Cardiac muscle cell (in vitro differentiated cells and primary cell): ENCODE measurements around the gene HMGN4. TPM values are rescaled to one million over a fixed set of nuclear protein-coding genes. Genes with fewer than 3 reads are reported as not detected.
"Not testable (repeated sequence)": the region's sequence is repeated elsewhere in the genome, so short reads cannot be mapped to it uniquely, and the experiment has no call there.

Experiments
- DNase-seq, 2 donors: peaks; one replicate each; pipeline versions ENCODE4 v3.0.0 to v3.0.0-alpha.2; 2010 to 2017; ENCODE audit warnings: low read depth in 1 of 2, low spot score in 1 of 2
- H3K27ac ChIP-seq: fragments of 200-600 bp; sonication (generic); 2 replicates; pipeline ENCODE4 v1.5.1; 2016
- H3K27me3 ChIP-seq: fragments of 200-600 bp; sonication (generic); 2 replicates; pipeline ENCODE4 v1.6.0; 2016; ENCODE audit warnings: control low read depth
- H3K36me3 ChIP-seq: fragments of 200-600 bp; sonication (generic); 2 replicates; pipeline ENCODE4 v1.5.1; 2016; ENCODE audit warnings: control low read depth
- H3K4me1 ChIP-seq: fragments of 200-600 bp; sonication (generic); 2 replicates; pipeline ENCODE4 v1.8.1; 2017; ENCODE audit warnings: low read depth, mild to moderate bottlenecking, mixed run types
- H3K4me3 ChIP-seq: fragments of 200-600 bp; sonication (generic); 2 replicates; pipeline ENCODE4 v1.5.1; 2016; ENCODE audit warnings: mild to moderate bottlenecking
- H3K9me3 ChIP-seq: fragments of 200-600 bp; sonication (generic); 2 replicates; pipeline ENCODE4 v1.5.1; 2017; ENCODE audit warnings: low read depth, mild to moderate bottlenecking, control low read depth
- polyA plus RNA-seq: library from polyadenylated mRNA; unstranded; fragments of >200 nt; fragmentation: Nextera tagmentation; extraction: Ambion mirVana; gene quantifications from 2 replicates; pipeline ENCODE4 v1.2.1, GENCODE V29; 2016
- total RNA-seq: library from RNA; depleted of rRNA; stranded (reverse); fragments of >200 nt; gene quantifications from 2 replicates; pipeline ENCODE4 v1.2.3, GENCODE V29; 2016
- TF ChIP-seq, protein P1 (sequence below): IDR thresholded peaks from 2 replicates; pipeline ENCODE4 v1.5.1; 2012; ENCODE audit warnings: low read depth, mild to moderate bottlenecking, low read length

HMGN4 gene
- total and polyA plus RNA-seq, 2 experiments from 2014 or later, result 54.7 to 57.1 TPM

DNA sequence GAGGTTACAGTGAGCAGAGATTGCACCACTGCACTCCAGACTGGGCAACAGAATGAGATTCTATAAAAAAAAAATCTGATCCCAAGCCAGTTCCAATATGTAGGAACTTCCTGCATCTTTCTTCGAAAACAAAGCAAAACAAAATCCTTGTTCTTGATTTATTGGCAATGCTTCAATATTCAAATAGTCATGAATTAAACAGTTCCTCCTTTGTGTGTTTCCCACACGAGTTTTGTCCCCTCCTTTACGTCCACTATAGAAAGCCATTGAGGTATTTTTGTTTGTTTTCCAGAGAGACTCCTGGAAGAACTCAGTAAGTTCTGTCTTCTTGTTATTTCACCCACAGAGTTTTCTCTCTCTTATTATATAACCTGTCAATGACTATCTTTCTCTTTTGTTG is 30.5 kb upstream of the HMGN4 start:
- H3K9me3 ChIP-seq, result no peaks in the 10 kb centered on the region
- TF ChIP-seq, protein P1, sequence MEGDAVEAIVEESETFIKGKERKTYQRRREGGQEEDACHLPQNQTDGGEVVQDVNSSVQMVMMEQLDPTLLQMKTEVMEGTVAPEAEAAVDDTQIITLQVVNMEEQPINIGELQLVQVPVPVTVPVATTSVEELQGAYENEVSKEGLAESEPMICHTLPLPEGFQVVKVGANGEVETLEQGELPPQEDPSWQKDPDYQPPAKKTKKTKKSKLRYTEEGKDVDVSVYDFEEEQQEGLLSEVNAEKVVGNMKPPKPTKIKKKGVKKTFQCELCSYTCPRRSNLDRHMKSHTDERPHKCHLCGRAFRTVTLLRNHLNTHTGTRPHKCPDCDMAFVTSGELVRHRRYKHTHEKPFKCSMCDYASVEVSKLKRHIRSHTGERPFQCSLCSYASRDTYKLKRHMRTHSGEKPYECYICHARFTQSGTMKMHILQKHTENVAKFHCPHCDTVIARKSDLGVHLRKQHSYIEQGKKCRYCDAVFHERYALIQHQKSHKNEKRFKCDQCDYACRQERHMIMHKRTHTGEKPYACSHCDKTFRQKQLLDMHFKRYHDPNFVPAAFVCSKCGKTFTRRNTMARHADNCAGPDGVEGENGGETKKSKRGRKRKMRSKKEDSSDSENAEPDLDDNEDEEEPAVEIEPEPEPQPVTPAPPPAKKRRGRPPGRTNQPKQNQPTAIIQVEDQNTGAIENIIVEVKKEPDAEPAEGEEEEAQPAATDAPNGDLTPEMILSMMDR, result no peak
- no peak overlapping the region for H3K4me3 ChIP-seq
- no peak for DNase-seq
- no peaks in the 10 kb centered on the region for H3K36me3 ChIP-seq
- H3K27ac ChIP-seq, result no peak overlapping the region
- H3K4me1 ChIP-seq, result no peaks in the 10 kb centered on the region
- H3K27me3 ChIP-seq, result peaks cover 19% of the 10 kb centered on the region

DNA sequence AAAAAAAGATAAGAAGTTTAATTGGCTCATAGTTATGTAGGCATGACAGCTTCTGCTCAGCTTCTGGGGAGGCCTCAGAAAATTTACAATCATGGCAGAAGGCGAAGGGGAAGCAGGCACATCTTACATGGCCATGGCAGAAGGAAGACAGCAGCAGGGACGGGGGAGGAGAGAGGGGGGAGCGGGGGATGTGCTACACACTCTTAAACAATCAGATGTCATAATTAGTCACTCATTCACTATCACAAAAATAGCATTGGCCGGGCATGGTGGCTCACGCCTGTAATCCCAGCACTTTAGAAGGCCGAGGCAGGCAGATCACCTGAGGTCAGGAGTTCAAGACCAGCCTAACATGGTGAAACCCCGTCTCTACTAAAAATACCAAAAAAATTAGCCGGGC is 27.1 kb upstream of the HMGN4 start:
- H3K9me3 ChIP-seq, H3K27ac ChIP-seq, H3K36me3 ChIP-seq, H3K27me3 ChIP-seq, H3K4me1 ChIP-seq, DNase-seq, H3K4me3 ChIP-seq: not testable (repeated sequence)

GRCh38 chr6:26514984-26515383 is 23.2 kb upstream of the HMGN4 start:
- H3K27ac ChIP-seq, result no peak overlapping the region
- H3K36me3 ChIP-seq, result no peaks in the 10 kb centered on the region
- DNase-seq, result no peak
- H3K4me3 ChIP-seq, result no peak overlapping the region
- no peaks in the 10 kb centered on the region for H3K9me3 ChIP-seq
- no peaks in the 10 kb centered on the region for H3K4me1 ChIP-seq
- TF ChIP-seq, protein P1, result no peak
- H3K27me3 ChIP-seq, result no peaks in the 10 kb centered on the region

GRCh38 chr6:26516481-26517427 is 21.4 kb upstream of the HMGN4 start:
- no peaks in the 10 kb centered on the region for H3K4me1 ChIP-seq
- H3K27me3 ChIP-seq, result no peaks in the 10 kb centered on the region
- TF ChIP-seq, protein P1, result no peak
- H3K27ac ChIP-seq, result no peak overlapping the region
- H3K4me3 ChIP-seq, result no peak overlapping the region
- no peak for DNase-seq
- H3K9me3 ChIP-seq, result no peaks in the 10 kb centered on the region
- H3K36me3 ChIP-seq, result no peaks in the 10 kb centered on the region

DNA sequence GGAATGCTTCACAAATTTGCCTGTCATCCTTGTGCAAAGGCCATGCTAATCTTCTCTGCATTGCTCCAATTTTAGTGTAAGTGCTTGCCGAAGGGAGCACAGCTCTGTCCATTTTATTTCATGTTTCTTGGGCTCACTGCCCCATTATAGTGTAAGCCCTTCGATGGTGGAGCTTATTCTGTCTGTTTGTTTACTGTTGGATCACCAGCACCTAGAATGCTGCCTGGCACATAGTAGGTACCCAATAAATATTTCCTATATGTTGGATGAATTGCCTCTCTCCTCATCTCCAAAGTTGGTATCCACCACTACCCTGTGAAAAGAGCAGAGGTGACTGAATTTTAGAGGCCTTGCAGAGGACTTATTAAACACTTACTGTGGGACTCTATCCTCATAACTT is 18.8 kb upstream of the HMGN4 start:
- TF ChIP-seq, protein P1, result no peak
- Histone ChIP-seq H3K9me3 (no peaks in the 10 kb centered on the region), H3K4me3 (no peak overlapping the region), H3K27me3 (no peaks in the 10 kb centered on the region), H3K27ac (no peak overlapping the region), H3K4me1 (no peaks in the 10 kb centered on the region), H3K36me3 (no peaks in the 10 kb centered on the region)
- no peak for DNase-seq

DNA sequence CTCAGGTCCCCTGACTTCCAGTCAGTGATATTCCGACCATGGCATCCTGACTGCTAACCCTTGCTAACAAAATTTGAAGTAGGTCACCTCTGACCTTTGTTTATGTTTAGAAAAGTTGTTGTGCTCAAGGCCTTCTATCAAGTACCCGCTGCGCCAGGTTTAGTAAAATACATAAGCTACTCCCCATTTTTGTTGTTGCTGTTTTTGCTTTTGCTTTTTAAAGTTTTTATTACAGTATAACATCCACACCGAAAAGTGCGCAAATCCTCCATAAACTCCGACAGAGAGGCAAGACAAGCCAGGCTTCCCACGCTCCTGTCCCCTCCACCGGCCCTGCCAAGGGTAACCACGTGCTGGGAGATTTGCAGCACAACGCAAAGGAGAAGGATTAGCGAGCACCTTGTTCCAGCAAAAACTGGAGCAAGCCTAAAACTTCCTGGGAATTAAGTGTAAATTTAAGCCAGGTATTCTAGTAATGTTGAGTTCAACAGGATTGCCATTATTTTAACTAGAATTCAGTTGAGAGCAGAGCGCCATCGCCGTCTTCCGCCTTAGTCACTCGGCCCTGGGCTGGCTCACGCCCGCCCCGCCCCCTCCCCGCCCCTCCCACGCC is 17.8 kb upstream of the HMGN4 start:
- Histone ChIP-seq H3K27me3 (no peaks in the 10 kb centered on the region), H3K4me1 (no peaks in the 10 kb centered on the region), H3K4me3 (peak overlapping the region; percentile 19), H3K36me3 (no peaks in the 10 kb centered on the region), H3K27ac (peak overlapping the region; percentile 80), H3K9me3 (no peaks in the 10 kb centered on the region)
- DNase-seq, result no peak
- TF ChIP-seq, protein P1, result no peak
